ENCODE results near the gene LY9.
"Not testable (repeated sequence)": the region's sequence is repeated elsewhere in the genome, so short reads cannot be mapped to it uniquely, and the experiment has no call there.

LY9 gene

DNA sequence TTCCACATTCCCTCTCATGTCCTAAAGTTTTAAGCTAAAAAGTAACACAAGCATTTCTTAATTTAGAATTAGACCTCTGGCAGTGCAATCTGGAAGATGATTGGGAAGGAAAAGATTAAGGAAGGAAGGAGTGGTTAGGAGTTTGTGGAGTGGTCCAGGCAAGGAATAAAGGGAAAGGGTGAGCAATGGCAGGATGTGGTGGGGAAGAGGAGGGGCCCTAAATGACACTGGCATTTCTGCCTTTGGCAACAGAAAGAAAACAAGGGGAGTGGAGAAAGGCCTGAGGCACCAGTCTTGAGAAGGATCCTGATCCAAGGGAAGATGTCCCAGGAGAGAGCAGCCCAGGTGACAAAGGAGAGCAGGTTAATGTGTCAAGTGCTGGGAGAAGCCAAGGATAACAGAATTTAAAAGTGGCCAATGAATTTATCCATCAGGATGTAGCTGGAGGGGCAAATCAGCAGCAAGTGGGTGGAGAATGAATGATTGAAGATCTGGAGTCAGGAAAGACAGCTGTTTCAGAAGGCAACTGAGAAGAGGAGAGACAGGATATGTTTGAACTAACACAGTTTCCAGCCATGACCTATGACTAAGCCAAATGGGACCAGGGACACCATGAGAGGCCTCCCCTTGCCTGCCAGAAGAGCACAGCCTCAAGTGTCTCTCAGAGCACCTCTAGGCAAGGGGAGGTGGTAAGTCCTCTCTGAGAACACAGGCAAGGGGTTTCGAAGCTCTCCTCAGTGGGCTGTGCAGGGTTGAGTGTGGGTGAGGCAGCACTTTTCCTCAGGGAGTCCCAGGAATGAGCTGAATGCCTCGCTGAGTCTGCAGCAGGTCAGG is 20.9 kb upstream of the LY9 start:
- no peak for DNase-seq

DNA sequence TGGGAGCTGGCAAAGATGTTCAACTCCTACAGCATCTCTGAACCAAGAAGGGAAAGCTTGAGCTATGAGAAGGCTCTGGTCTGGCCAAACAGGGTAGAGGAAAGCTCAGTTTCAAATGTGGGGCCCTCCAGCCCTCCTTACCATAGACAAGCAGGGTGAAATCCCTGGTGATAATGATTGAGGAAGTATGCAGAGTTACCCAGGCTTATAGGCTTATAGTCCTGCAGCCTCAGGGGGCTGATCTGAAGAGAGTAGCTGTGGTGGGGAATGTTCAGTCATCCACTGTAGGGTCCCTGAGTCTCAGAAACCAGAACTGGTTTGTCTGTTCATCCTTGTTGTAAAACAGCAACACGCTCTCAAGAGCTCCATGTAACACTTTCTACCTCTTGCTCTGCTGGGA is 19.8 kb upstream of the LY9 start:
- DNase-seq = no peak

DNA sequence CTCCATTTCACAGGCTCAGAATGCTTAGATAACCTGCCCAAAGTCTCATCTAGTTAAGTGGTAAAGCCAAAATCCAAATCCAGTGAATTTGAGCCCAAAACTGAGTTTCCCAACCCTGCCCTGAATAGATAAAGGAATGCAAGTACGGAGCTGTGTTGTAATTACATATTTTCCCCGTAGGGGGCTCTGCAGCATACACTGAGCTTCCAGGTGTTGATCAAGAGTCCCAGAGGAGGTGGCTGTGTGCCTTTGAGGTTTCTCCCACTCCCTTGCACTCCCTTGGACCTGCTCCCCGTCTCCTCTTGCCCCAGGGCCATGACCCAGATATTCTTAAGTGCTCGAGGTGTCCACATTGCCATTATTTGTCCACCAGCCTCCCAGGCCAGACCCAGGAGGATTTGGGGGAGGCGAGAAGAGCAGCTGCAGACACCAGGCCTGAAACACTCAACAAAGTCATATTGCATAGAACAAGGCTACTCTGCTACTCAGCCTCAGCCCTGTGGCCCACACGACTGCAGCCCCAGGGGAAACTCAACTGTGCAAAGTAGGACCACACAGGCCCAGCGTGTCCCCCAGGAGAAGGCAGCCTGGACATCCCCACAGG is 18.4 kb upstream of the LY9 start:
- no peak for DNase-seq

DNA sequence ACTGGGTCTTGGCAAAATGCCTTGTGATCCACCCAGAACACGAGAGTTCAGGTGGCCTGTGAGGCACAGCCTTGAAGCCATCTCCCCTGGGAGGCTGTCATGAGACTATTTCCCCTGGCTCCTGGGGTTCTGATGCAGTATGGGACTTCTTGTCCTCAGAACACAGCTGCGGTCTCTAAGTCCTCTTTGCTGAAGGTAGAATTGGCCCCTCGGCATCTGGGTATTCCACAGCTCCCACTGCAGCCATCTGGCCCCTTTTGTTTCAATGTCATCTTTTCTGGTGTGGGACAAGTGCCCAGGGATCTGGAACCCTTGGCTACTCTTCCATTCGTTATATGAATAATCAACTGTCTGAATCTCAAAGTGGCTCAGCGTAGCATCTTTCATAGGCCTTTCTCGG is 17.0 kb upstream of the LY9 start:
- no peak for DNase-seq

DNA sequence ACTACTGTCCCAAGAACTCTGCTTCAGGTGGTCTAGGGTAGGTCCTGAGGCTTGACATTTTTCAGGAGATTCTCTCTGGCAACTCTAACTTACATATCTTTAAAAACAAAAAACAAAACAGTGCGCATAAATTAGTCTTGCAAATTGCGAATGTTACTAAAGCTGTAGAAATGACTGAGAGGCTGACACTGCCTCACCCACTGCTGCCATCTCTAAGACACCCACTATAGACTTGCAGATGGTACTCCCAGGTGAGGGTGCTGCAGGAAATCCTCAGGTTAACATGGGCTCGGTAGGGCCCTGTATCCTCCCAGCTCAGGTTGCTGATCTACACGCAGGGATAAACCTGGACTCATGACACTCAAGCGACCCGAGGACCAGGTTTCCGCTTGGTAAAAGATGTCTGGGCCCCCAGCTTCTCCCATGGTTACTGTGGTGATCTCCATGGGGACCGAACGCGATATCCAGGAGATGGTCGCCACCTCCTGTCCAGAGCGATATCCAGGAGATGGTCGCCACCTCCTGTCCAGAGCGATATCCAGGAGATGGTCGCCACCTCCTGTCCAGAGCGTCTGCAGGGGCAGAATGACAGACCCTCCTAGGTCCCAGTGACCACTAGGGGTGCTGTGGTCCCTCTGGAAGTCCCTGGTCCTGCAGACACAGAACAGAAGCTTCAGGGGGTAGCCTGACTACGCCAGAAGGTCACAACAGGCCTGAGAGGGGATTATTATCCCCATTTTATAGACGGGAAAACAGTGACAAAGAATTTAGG is 16.2 kb upstream of the LY9 start:
- DNase-seq = no peak

DNA sequence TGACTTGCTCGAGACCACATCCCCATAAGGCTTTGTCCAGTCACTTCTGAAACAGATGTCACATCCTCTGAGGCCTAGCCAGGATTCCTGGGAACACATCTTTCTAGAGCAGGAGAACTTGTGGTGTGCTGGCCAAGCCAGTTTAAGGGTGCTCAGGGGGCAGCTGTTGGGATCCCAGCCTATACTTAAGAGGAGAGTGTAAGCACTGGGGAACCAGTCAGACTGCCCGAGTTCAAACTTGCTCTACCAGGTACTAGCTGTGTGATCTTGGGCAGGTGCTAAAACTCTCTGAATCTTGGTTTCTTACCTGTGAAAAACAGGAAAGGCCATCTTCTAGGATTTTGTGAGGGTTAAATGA is 15.6 kb upstream of the LY9 start:
- DNase-seq = no peak

DNA sequence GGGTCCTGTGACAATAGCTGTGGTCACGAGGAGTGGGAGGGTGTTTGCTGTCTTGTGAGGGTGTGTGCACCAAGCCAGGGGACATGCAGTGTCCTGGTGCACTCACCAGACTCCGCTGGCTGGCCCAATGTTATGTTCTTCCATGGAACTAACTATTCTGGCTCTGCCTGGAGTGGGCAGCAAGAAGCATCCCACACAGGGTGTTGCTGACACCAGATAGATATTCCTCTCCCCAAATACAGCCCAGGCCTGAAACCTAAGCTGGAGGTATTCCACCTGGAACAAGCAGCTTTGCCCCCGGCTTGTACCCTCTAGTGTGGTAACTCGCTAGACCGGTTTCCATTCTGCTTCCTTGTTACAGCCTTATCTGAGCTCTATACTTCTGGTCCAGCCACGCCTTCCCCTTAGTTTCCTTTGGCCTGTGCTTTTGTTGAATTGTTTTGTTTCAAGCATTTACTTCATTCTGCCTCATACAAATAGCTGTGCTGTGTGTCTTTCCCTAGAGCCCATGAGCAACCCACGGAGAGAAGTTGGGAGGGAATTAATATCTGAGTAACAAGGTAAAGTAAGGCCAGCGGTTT is 14.7 kb upstream of the LY9 start:
- DNase-seq = no peak

DNA sequence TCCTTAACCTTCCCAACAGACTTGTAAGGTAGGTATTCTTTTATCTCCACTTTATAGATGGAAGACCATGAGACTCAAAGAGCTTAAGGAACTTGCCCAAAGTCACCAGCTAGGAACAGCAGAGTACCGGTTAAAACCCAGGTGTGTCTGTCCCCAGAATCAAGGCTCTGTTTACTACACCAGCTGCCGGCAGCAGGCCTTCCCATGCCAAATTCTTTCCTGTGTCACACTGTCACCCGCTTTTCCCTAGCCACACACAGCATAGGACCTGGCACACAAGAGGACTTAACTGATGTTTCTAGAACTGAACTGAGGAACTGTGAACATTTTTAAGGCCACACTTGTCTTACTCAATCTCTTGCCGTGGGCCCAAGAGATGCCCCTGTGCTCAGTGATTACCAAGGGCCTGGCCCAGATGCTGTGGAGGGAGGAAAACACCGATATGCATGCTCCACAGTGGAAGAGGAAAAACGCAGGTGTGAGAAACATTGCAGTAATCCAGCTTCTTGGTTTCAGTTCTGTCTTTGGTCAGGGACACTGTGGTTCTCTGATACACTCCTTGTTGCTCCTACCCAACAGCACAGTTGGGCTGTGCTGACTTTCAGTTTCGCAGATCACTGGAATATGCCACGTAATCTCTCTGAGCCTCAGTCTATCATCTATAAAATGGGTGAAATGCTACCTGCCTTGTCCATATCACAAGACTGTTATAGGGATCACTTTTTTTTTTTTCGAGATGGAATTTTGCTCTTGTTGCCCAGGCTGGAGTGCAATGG is 13.9 kb upstream of the LY9 start:
- DNase-seq = no peak

DNA sequence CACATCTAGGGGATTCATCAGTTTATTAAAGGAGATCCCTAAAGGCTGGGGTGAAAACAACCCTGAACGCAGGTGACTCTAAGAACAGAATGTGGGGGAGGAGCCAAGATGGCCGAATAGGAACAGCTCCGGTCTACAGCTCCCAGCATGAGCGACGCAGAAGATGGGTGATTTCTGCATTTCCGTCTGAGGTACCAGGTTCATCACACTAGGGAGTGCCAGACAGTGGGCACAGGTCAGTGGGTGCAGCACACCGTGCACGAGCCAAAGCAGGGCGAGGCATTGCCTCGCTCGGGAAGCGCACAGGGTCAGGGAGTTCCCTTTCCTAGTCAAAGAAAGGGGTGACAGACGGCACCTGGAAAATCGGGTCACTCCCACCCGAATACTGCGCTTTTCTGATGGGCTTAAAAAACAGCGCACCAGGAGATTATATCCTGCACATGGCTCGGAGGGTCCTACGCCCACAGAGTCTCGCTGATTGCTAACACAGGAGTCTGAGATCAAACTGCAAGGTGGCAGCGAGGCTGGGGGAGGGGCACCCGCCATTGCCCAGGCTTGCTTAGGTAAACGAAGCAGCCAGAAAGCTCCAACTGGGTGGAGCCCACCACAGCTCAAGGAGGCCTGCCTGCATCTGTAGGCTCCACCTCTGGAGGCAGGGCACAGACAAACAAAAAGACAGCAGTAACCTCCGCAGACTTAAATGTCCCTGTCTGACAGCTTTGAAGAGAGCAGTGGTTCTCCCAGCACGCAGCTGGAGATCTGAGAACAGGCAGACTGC is 12.8 kb upstream of the LY9 start:
- DNase-seq = not testable (repeated sequence)

DNA sequence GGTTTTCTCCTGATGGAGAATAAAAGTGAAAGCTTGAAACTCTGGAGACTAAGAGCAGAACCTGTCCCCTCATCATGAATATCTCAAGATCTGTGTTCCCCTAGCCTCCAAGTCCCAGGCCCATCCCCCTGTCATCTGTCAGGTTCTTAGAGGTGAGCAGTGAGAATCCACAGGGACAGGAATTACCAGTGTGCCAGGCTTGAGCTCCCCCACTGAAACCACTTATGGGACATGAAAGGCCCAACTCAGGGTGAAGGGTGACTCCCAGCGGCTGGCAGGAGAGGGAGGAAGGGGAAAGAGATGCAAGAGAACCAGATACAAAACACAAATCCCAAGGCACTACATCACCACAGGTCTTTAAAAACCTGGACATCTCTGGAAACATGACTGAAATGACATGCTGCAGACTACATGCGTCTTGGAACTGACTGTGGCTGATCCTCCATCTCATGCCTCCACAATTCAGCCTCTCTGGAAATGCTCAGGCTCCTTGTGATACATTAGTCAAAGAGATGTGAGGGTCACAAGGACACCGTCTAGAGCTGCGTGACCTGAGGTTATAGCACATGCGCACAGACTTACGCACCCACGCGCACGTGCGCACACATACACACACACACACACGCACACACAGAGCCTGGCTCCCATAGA is 6.8 kb upstream of the LY9 start:
- no peak for DNase-seq

DNA sequence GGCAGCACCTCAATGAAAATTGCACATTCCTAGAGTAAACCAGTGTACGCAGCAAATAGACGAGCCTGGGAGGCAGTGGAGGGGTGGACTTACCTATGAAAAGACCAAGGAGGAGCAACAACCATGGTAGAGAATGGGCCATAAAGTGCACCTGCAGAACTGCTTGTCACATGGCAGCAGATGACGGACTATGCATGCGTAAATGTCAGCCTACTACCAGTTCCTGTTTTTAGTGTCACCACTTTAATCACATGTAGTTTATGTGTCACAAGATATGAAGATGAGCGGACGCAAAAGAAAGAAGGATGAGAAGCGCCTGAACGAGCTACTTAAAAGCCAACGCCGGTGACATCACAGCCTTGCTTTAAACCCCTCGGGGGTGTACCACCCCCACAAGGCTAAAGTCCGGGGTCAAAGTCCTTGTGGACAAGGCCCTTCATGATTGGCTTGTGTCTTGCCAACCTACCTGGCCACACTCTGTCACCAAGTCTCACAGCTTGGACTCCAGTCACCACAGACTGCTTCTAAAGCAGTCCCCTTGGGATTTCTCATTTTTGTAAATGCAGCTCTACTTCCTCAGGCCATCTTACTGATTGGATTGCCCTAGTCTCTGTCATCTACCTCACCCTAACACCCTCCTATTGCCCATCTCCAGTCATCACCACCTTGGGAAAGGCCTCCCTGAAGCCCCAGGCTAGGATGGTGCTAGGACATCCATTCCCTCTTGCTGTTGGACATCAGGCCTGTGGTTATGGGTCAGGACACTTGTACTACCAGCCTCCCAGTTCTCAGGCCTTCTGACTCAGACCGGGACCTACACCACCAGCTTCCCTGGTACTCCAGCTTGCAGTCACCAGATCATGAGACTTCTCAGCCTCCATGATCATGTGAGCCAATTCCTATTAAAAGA is 6.0 kb upstream of the LY9 start:
- DNase-seq = no peak

DNA sequence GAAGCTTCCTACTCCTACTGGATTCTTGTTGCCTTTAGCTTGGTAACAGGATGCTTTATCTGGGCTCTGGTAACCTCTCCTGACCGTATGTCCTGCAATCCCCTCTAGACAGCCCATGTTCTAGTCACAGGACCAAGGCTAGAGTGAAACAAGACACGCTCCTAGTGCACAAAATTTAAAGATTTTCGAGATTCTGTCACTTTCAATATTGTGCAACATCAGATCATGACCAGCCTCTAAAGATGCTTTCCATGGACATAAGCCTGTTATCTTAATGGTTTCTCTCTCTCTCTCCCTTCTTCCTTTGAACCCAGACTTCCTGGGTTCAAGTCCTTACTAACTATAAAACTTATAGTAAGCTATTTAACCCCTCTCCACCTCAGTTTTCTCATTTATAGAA is 1.6 kb upstream of the LY9 start:
- DNase-seq = no peak

DNA sequence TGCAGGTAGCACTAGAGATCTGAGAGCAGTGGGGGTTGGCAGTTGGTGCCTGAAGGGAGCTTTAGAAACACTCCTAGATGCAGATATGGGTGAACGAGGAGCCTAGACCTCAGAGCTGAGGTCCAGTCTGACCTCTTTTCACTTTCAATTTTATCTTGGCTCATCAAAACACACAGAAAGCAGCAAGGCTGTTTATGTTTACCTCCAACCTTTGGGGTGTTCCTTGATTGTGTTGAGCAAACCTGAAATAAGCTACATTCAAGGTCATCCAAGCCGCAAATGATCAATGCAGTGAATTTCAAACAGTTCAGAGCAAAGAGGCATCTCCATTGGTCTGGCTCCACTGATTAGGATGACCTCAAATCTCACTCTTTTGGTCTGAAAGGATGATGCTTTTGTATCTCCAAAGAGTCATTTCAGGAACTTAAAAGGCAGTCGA is 1.3 kb downstream of the LY9 start:
- no peak for DNase-seq

DNA sequence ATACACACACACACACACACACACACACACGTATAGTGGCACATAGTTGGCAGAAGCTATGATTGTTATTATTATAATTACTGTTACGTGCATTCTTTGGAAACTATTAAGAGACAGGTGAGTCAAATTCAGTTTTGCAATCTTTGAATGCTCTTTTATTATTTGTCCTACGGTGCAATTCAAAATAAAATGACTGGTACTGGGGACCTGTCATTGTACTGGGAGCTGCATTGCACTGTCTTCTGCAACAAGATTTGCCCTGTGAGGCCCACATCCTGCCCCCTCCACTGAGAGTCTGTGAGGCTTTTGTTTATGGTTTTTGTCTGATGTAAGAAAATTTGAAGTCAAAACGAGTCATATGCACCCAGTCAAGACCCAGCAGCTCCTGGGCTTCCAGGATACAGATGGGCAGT is 1.9 kb downstream of the LY9 start:
- DNase-seq = no peak

DNA sequence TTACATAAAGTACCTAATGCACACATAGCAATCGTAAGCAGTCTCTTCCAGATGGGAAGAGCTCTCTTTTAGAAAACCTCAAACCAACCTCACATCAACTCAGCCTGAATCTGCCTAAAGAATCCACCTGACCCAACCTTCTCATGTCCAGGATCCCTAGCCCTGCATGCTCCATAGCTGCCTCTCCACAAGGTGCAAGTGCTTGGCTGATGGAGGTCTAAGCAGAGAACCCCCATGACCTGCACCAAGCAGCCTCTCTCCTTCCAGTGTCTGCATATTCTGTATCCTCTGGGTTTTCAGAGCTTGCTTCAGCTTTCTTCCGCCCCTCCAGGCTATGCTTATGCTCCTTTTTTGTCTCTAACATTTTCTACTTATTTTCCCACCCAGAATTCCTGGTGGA is 2.5 kb downstream of the LY9 start:
- no peak for DNase-seq

DNA sequence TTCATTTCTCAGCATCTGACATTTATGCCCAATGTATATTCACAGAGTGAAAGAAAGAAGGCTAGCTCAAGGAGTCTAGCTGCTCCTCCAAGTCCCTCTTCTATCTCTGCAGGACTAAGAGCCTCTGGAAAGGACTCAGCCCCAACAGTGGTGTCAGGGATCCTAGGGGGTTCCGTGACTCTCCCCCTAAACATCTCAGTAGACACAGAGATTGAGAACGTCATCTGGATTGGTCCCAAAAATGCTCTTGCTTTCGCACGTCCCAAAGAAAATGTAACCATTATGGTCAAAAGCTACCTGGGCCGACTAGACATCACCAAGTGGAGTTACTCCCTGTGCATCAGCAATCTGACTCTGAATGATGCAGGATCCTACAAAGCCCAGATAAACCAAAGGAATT is 3.7 kb downstream of the LY9 start:
- DNase-seq = no peak

DNA sequence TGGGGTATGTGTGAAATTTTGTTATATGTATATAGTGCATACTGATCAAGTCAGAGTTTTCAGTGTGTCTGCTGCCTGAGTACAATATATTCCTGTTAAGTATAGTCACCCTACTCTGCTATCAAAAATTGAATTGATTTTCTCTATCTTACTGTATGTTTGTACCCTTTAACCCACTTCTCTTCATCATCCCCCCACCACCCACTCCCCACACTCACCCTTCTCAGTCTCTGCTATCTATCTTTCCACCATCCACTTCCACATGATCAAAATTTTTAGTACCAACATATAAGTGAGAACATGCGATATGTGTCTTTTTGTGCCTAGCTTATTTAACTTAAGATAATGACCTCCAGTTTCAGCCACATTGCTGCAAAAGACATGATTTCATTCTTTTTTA is 4.2 kb downstream of the LY9 start:
- DNase-seq = no peak

DNA sequence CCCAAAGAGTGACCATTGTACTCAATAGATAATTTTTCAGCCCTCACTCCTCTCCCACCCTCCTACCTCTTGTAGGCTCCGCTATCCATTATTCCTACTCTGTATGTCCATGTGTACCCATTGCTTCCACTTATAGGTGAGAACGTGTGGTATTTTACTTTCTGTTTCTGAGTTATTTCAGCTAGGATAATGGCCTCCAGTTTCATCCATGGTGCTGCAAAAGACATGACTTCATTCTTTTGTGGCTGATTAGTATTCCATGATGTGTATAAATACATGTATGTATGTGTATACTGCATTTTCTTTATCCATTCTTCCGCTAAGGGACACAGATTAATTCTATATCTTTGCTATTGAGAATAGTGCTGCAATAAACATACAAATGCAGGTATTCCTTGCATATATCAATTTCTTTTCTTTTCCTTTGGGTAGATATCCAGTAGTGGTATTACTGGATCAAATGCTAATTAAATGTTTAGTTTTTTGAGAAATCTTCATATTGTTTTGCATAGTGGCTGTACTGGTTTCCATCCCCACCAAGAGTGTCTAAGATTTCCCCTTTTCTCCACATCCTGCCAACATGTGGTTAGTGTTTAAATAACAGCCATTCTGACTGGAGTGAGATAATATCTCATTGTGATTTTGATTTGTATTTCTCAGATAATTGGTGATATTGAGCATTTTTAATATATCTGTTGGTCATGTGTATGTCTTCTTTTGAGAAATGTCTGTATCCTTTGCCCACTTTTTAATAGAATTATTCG is 4.9 kb downstream of the LY9 start:
- no peak for DNase-seq

DNA sequence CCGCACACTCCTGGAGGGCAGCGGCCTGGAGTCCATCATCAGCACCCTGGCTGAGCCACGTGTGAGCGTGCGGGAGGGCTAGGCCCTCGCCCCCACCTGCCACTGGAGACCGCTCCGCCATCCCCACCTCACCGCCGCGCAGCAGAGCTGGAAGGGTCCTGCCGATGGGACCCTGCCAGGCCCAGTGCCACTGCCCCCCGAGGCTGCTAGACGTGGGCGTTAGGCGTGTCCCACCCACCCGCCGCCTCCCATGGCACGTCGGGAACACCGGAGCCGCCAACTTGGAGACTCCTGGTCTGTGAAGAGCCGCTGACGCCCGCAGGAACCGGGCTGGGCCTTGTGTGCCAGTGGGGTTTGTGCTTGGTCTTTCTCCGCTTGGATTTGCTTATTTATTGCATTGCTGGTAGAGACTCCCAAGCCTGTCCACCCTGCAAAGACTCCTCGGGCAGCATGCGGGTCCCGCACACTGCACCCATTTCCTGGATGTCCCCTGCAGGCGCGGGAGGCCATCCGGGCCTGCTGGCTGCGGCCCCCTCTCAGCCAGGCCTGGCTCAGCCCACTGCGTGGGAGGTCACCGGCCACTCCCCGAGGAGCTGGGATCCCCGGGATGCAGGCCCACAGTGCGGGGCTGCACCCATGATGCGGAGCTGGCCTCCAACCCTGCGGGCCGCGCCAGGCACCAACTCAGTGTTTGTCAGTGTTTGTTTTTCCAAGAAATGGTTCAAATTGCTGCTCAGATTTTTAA is 6.0 kb downstream of the LY9 start:
- no peak for DNase-seq

All from fibroblast of skin of back (primary cell).